GM12878 (cell line): ENCODE measurements around the gene ROBO1. TPM values are rescaled to one million over a fixed set of nuclear protein-coding genes. Genes with fewer than 3 reads are reported as not detected.

Experiments used
- ATAC-seq: fragments of 200-7000 bp; cut with Tn5 transposase; 3 replicates; pipeline ENCODE4 v1.9.1; 2020; ENCODE audit warnings: mild to moderate bottlenecking, moderate library complexity
- BruUV-seq: library from RNA; stranded (reverse); fragments of 400-500 nt; replicated peaks from 2 replicates; lab custom pipeline; 2021; lab: Mats Ljungman, UMichigan
- CTCF ChIA-PET: fragments of 300-600 bp; sonication (Branson Sonifier 250); formaldehyde crosslinking; extraction: SDS; loops from one replicate; lab custom pipeline; 2021; ENCODE audit warnings: inconsistent platforms; lab: Yijun Ruan, JAX
- POLR2A ChIA-PET: fragments of 350-600 bp; formaldehyde crosslinking; extraction: SDS; loops from one replicate; lab custom pipeline; 2021; ENCODE audit warnings: inconsistent platforms; lab: Charles Lee
- RAD21 ChIA-PET: fragments of 300-600 bp; sonication (Branson Sonifier 250); formaldehyde crosslinking; loops from one replicate; lab custom pipeline; 2023; ENCODE audit warnings: antibody characterized with exemption; ENCODE audit not compliant: unreplicated experiment; lab: Charles Lee
- SMC1A ChIA-PET: fragments of 300-600 bp; sonication (Branson Sonifier 250); formaldehyde crosslinking; loops from one replicate; lab custom pipeline; 2023; ENCODE audit not compliant: unreplicated experiment, uncharacterized antibody; lab: Charles Lee
- DNase-seq: peaks from one replicate; pipeline ENCODE4 v3.0.0-alpha.2; 2011; ENCODE audit warnings: low read depth, low spot score
- FAIRE-seq: peaks from 3 replicates; lab custom pipeline; 2011; peaks lifted over from hg19 to GRCh38; lab: Jason Lieb, UNC
- H2AFZ ChIP-seq: 2 replicates; pipeline ENCODE4 v1.6.0; 2011; ENCODE audit warnings: low read depth, low read length, control low read depth; ENCODE audit not compliant: control insufficient read depth
- H3K27ac ChIP-seq: 2 replicates; pipeline ENCODE4 v1.5.1; 2011; ENCODE audit warnings: control low read depth; ENCODE audit not compliant: control insufficient read depth, insufficient read depth
- H3K27me3 ChIP-seq, 2 experiments: replicated peaks in 1 of 2; 2 replicates each; pipeline versions ENCODE4 v1.6.0 to v1.6.1; 2011; ENCODE audit warnings: low read length in 1 of 2; ENCODE audit not compliant: control insufficient read depth in 2 of 2, insufficient read depth in 2 of 2
- H3K36me3 ChIP-seq, 2 experiments: 2 replicates each; pipeline ENCODE4 v1.5.1; 2011; ENCODE audit warnings: low read length in 1 of 2; ENCODE audit not compliant: control insufficient read depth in 2 of 2, insufficient read depth in 2 of 2
- H3K4me1 ChIP-seq: 2 replicates; pipeline ENCODE4 v1.6.1; 2011; ENCODE audit warnings: mild to moderate bottlenecking, low read length, moderate library complexity, mixed read lengths; ENCODE audit not compliant: control insufficient read depth, insufficient read depth
- H3K4me2 ChIP-seq: 2 replicates; pipeline ENCODE4 v1.6.0; 2011; ENCODE audit warnings: control low read depth; ENCODE audit not compliant: control insufficient read depth, insufficient read depth
- H3K4me3 ChIP-seq: fragments of 200-600 bp; sonication (generic); 2 replicates; pipeline ENCODE4 v1.5.1; 2016
- H3K79me2 ChIP-seq: 2 replicates; pipeline ENCODE4 v1.6.0; 2011; ENCODE audit warnings: low read length; ENCODE audit not compliant: control insufficient read depth, insufficient read depth
- H3K9ac ChIP-seq: 2 replicates; pipeline ENCODE4 v1.8.0; 2011; ENCODE audit warnings: low read length, control low read depth, mixed read lengths; ENCODE audit not compliant: control insufficient read depth, insufficient read depth
- H3K9me3 ChIP-seq: replicated peaks from 3 replicates; pipeline ENCODE4 v1.5.1; 2011; ENCODE audit warnings: mild to moderate bottlenecking, low read length; ENCODE audit not compliant: control insufficient read depth, insufficient read depth
- H4K20me1 ChIP-seq: 2 replicates; pipeline ENCODE4 v1.6.0; 2011; ENCODE audit not compliant: control insufficient read depth, insufficient read depth
- ASH2L ChIP-seq: fragments of 300-600, 200-600 bp; sonication (generic); IDR thresholded peaks from 2 replicates; pipeline ENCODE4 v1.6.1; 2017; ENCODE audit warnings: low read depth, mild to moderate bottlenecking, borderline replicate concordance
- CHD4 ChIP-seq: fragments of 200-600 bp; sonication (generic); IDR thresholded peaks from 2 replicates; pipeline ENCODE4 v1.6.1; 2016; ENCODE audit warnings: mild to moderate bottlenecking
- EP300 ChIP-seq, 2 experiments: fragments of 150-350 bp in 1 of 2; IDR thresholded peaks; 2 replicates each; pipeline ENCODE4 v1.6.1; 2011 to 2012; ENCODE audit warnings: low read depth in 2 of 2, low read length in 2 of 2, borderline replicate concordance in 1 of 2, improper control_type of control experiment in 1 of 2, inconsistent platforms in 1 of 2; ENCODE audit not compliant: control insufficient read depth in 1 of 2
- FOS ChIP-seq: IDR thresholded peaks from 3 replicates; pipeline ENCODE4 v1.6.1; 2011; ENCODE audit warnings: borderline replicate concordance; ENCODE audit not compliant: insufficient read length; ENCODE audit errors: extremely low read depth
- IKZF1 ChIP-seq: fragments of 450-650 bp; conservative IDR thresholded peaks from 2 replicates; pipeline ENCODE4 v1.6.1; 2017; ENCODE audit warnings: antibody characterized with exemption, mild to moderate bottlenecking
- IRF5 ChIP-seq: fragments of 450-650 bp; IDR thresholded peaks from 2 replicates; pipeline ENCODE4 v1.6.1; 2017; ENCODE audit warnings: borderline replicate concordance
- MTA2 ChIP-seq: fragments of 450-650 bp; IDR thresholded peaks from 2 replicates; pipeline ENCODE4 v1.6.1; 2016; ENCODE audit warnings: low read depth, mild to moderate bottlenecking, moderate library complexity
- MYC ChIP-seq: IDR thresholded peaks from 2 replicates; pipeline ENCODE4 v1.6.1; 2011; ENCODE audit warnings: mild to moderate bottlenecking, low read length, moderate library complexity, inconsistent platforms; ENCODE audit not compliant: insufficient read depth, insufficient replicate concordance, insufficient read length, severe bottlenecking
- NFYB ChIP-seq: IDR thresholded peaks from 2 replicates; pipeline ENCODE4 v1.6.1; 2011; ENCODE audit warnings: low read depth, mild to moderate bottlenecking, low read length, improper control_type of control experiment, moderate library complexity; ENCODE audit not compliant: insufficient read depth
- NR2F1 ChIP-seq: fragments of 450-650 bp; conservative IDR thresholded peaks from 2 replicates; pipeline ENCODE4 v1.6.1; 2017; ENCODE audit warnings: mild to moderate bottlenecking
- NRF1 ChIP-seq: conservative IDR thresholded peaks from 2 replicates; pipeline ENCODE4 v1.6.1; 2011; ENCODE audit warnings: mild to moderate bottlenecking, low read depth, low read length, improper control_type of control experiment
- PML ChIP-seq: IDR thresholded peaks from 2 replicates; pipeline ENCODE4 v1.6.1; 2012; ENCODE audit warnings: low read length, inconsistent platforms
- SMAD5 ChIP-seq: IDR thresholded peaks from 2 replicates; pipeline ENCODE4 v1.6.1; 2016; ENCODE audit warnings: antibody characterized with exemption, low read depth
- SMARCA5 ChIP-seq: fragments of 450-650 bp; IDR thresholded peaks from 2 replicates; pipeline ENCODE4 v1.6.1; 2017; ENCODE audit warnings: mild to moderate bottlenecking
- STAT3 ChIP-seq: IDR thresholded peaks from 2 replicates; pipeline ENCODE4 v1.6.1; 2011; ENCODE audit warnings: low read depth, low read length, improper control_type of control experiment
- TCF12 ChIP-seq: IDR thresholded peaks from 2 replicates; pipeline ENCODE4 v1.6.1; 2011; ENCODE audit warnings: low read depth, mild to moderate bottlenecking, low read length
- TCF7 ChIP-seq: IDR thresholded peaks from 2 replicates; pipeline ENCODE4 v1.6.1; 2014; ENCODE audit warnings: antibody characterized with exemption, borderline replicate concordance
- WGBS: methylation state at CpG from one replicate; pipeline ENCODE4 v1.1.6; 2016; ENCODE audit warnings: low lambda C conversion rate; ENCODE audit not compliant: insufficient replicate concordance, insufficient coverage; ENCODE audit errors: missing lambda C conversion rate; 5-methylcytosine and 5-hydroxymethylcytosine counted together
- in situ Hi-C: fragments of 300-500 bp; cut with MboI; formaldehyde crosslinking; loops from 9 replicates; pipeline ENCODE4 v1.14.3; 2018; ENCODE audit warnings: mixed read lengths
- intact Hi-C: fragments of 100-400 bp; cut with micrococcal nuclease; formaldehyde crosslinking; loops from one replicate; pipeline ENCODE4 v1.14.2; 2022; ENCODE audit not compliant: unreplicated experiment
- polyA plus RNA-seq, 11 experiments: library from polyadenylated mRNA; depleted of rRNA in 4 of 11; unstranded in 6 of 11; stranded (reverse) in 5 of 11; fragments of >200 nt; fragmentation: Nextera tagmentation in 4 of 11; fragmentation: Illumina TruSeq in 1 of 11; extraction: Ambion mirVana in 4 of 11; extraction: Trizol in 1 of 11; gene quantifications; 1 replicate in 1 of 11; 2 replicates in 10 of 11; pipeline versions ENCODE4 v1.2.1 to v1.2.3, GENCODE V29; 2011 to 2016; ENCODE audit warnings: inconsistent platforms in 2 of 11, missing spikeins in 2 of 11, low read depth in 1 of 11
- total RNA-seq, 4 experiments: library from RNA; depleted of rRNA in 3 of 4; stranded (reverse); fragments of >200 nt in 3 of 4; fragmentation: Illumina TruSeq in 1 of 4; extraction: Trizol in 1 of 4; gene quantifications; 2 replicates each; pipeline versions ENCODE4 v1.2.1 to v1.2.3, GENCODE V29; 2013 to 2021

The ROBO1 gene
- total and polyA plus RNA-seq, 10 of the 15 experiments (the other 5 are each of a cell fraction or from before 2014, with no cell fraction given), result 0.29 to 46.5 (median 1.2) TPM

GRCh38 chr3:79146024-79146423 lies 621.8 kb downstream of the ROBO1 start:
- SMC1A ChIA-PET, result interaction anchor here (1.5 kb wide), 1 partner anchor 9 kb away, joined by 3 read pairs; no protein-coding TSS in a partner anchor
- BruUV-seq, result no TSS peak
- Histone ChIP-seq H2AFZ (no peak overlapping the region), H4K20me1 (no peaks in the 10 kb centered on the region), H3K4me1 (no peaks in the 10 kb centered on the region), H3K4me2 (no peak overlapping the region), H3K27ac (no peak overlapping the region), H3K4me3 (no peak overlapping the region), H3K27me3 (no peaks in the 10 kb centered on the region), H3K79me2 (no peaks in the 10 kb centered on the region), H3K36me3 (no peaks in the 10 kb centered on the region), H3K9me3 (no peaks in the 10 kb centered on the region), H3K9ac (no peak overlapping the region)
- POLR2A ChIA-PET, result no interaction called here
- TF ChIP-seq EP300 (IDR thresholded peaks at IDR 0.05; ENCODE audit: borderline replicate concordance in 1 of 2, control insufficient read depth in 1 of 2, low read depth in 2 of 2, low read length in 2 of 2) (no peak), ASH2L (no peak), SMAD5 (no peak), SMARCA5 (no peak), PML (no peak), MTA2 (no peak), STAT3 (no peak), TCF12 (no peak), CHD4 (no peak), TCF7 (no peak)
- ATAC-seq (no peak), DNase-seq (no peak), FAIRE-seq (no peak)
- CTCF ChIA-PET, result no interaction called here
- in situ Hi-C loops, result no loop called here
- 42% methylated on average over 3 of the region's 3 CpGs for WGBS
- RAD21 ChIA-PET, result interaction anchor here (0.7 kb wide), 1 partner anchor 26 kb away, joined by 3 read pairs; no protein-coding TSS in a partner anchor
- intact Hi-C loops, result no loop called here

GRCh38 chr3:79140708-79141107 lies 627.1 kb downstream of the ROBO1 start:
- no peaks in the 10 kb centered on the region for H4K20me1 ChIP-seq
- H3K9me3 ChIP-seq, result no peaks in the 10 kb centered on the region
- H3K79me2 ChIP-seq, result no peaks in the 10 kb centered on the region
- no peak for FAIRE-seq
- ChIA-PET SMC1A (no interaction called here), CTCF (no interaction called here), POLR2A (no interaction called here), RAD21 (no interaction called here)
- intact Hi-C loops (loop anchor here (1.0 kb wide), 1 partner anchor 30 kb away; no protein-coding TSS in a partner anchor), in situ Hi-C loops (no loop called here)
- no peak overlapping the region for H3K4me3 ChIP-seq
- BruUV-seq, result no TSS peak
- no peaks in the 10 kb centered on the region for H3K4me1 ChIP-seq
- no peaks in the 10 kb centered on the region for H3K27me3 ChIP-seq
- H3K36me3 ChIP-seq, result no peaks in the 10 kb centered on the region
- WGBS, result 39% methylated on average over 3 of the region's 3 CpGs
- no peak overlapping the region for H3K9ac ChIP-seq
- no peak overlapping the region for H2AFZ ChIP-seq
- DNase-seq, result no peak
- no peak overlapping the region for H3K27ac ChIP-seq
- no peak for ATAC-seq
- no peak overlapping the region for H3K4me2 ChIP-seq
- TF ChIP-seq SMAD5 (no peak), IKZF1 (no peak), MYC (no peak), FOS (no peak), IRF5 (no peak), NRF1 (no peak), NR2F1 (no peak), NFYB (no peak)
